Measurements from ENCODE around the gene RHBDF1. TPM values are rescaled to one million over a fixed set of nuclear protein-coding genes. Genes with fewer than 3 reads are reported as not detected.

The RHBDF1 gene
- polyA plus RNA-seq, 2 of the 4 experiments (the other 2 are of a cell fraction) = 13.5 to 19.2 TPM

GRCh38 chr16:65745-66144 lies 6.7 kb downstream of the RHBDF1 start:
- no peaks in the 10 kb centered on the region; the same call in 2 of the 3 replicates for H3K4me1 ChIP-seq
- no peak overlapping the region for H3K4me3 ChIP-seq
- 33% methylated on average over 8 of the region's 17 CpGs for WGBS (ENCODE audit: missing lambda C conversion rate)
- no peak overlapping the region for H3K27ac ChIP-seq
- ATAC-seq (peak; percentile 76 to 89), DNase-seq (ENCODE audit: low read depth in 1 of 2, low spot score in 1 of 2) (peak; percentile 79 to 90), FAIRE-seq (peak; percentile 61)
- POLR2A ChIA-PET = interaction anchor here (0.7 to 1.1 kb wide), 2 partner anchors 11 to 13 kb away, joined by 3 read pairs; partner anchors contain the start of gene POLR3K
- H3K4me2 ChIP-seq = no peak overlapping the region
- peak; percentile 92 for TF ChIP-seq CTCF (IDR thresholded peaks at IDR 0.05)
- no peak for TF ChIP-seq HMGXB4 (CRISPR knock-in tag; IDR thresholded peaks at IDR 0.05; ENCODE audit: borderline replicate concordance)
- no peak for TF ChIP-seq FOSL2 (IDR thresholded peaks at IDR 0.05)
- no peak for TF ChIP-seq FOSL2 (CRISPR knock-in tag; IDR thresholded peaks at IDR 0.05)
- TF ChIP-seq RNF2 (IDR thresholded peaks at IDR 0.05; ENCODE audit: borderline replicate concordance, low read depth) = no peak
- TF ChIP-seq CEBPB (IDR thresholded peaks at IDR 0.05) = no peak
- peak; percentile 93 for TF ChIP-seq SMC3 (IDR thresholded peaks at IDR 0.05)
- no peak for TF ChIP-seq FOXS1 (CRISPR knock-in tag; IDR thresholded peaks at IDR 0.05)
- no peak for TF ChIP-seq HDAC2 (IDR thresholded peaks at IDR 0.05)
- no peak for TF ChIP-seq KDM5A (IDR thresholded peaks at IDR 0.05)
- TF ChIP-seq NR3C1 (IDR thresholded peaks at IDR 0.05) = no peak
- no peak for TF ChIP-seq GATA3 (IDR thresholded peaks at IDR 0.05; ENCODE audit: borderline replicate concordance)
- TF ChIP-seq MAX (IDR thresholded peaks at IDR 0.05) = peak; percentile 43
- peak; percentile 97 to 98 for TF ChIP-seq RAD21 (conservative IDR thresholded peaks at IDR 0.05 in 1 of 2, IDR thresholded peaks at IDR 0.05 in 1 of 2)
- TF ChIP-seq MAFK (IDR thresholded peaks at IDR 0.05; ENCODE audit: partially characterized antibody) = peak; percentile 16
- no peaks in the 10 kb centered on the region for H3K9me3 ChIP-seq
- CTCF ChIA-PET = interaction anchor here (0.6 to 25.2 kb wide), 53 partner anchors 9 to 590 kb away, joined by 3 to 718 read pairs (median 5); partner anchors contain the start of genes AXIN1, DECR2, HBQ1 and MPG

- Histone ChIP-seq H3K9me3 (no peaks in the 10 kb centered on the region), H3K4me2 (no peak overlapping the region), H3K4me1 (no peaks in the 10 kb centered on the region; the same call in 2 of the 3 replicates), H3K4me3 (no peak overlapping the region), H3K27ac (no peak overlapping the region)
- POLR2A ChIA-PET = no interaction called here
- no peak for ATAC-seq
- WGBS (ENCODE audit: missing lambda C conversion rate) = 54% methylated on average over 4 of the region's 9 CpGs
- no peak for FAIRE-seq
- TF ChIP-seq JUN (IDR thresholded peaks at IDR 0.05) (no peak), FOSL2 (IDR thresholded peaks at IDR 0.05) (no peak), FOSL2 (CRISPR knock-in tag; IDR thresholded peaks at IDR 0.05) (no peak), NPAS2 (CRISPR knock-in tag; IDR thresholded peaks at IDR 0.05; ENCODE audit: borderline replicate concordance) (no peak), GATA3 (IDR thresholded peaks at IDR 0.05; ENCODE audit: borderline replicate concordance) (no peak), HOXB5 (CRISPR knock-in tag; IDR thresholded peaks at IDR 0.05) (no peak), CEBPB (IDR thresholded peaks at IDR 0.05) (no peak), ATOH8 (CRISPR knock-in tag; IDR thresholded peaks at IDR 0.05; ENCODE audit: low read depth) (no peak)
- no peak for DNase-seq (ENCODE audit: low read depth in 1 of 2, low spot score in 1 of 2)
- CTCF ChIA-PET = interaction anchor here (0.6 to 25.2 kb wide), 22 partner anchors 8 to 349 kb away, joined by 3 to 718 read pairs (median 8); partner anchors contain the start of genes HBQ1, MPG and RHBDF1
These were observed 7.5 kb downstream of the RHBDF1 start for GRCh38 chr16:64914-65255.
